Stimulated activated CD8-positive, alpha-beta memory T cell treated with anti-CD3 and anti-CD28 coated beads, Interleukin-12 subunit alpha, Interleukin-12 subunit beta, amount 100 ng/mL, for 24 hours (primary cell): ENCODE data around the gene COL9A3.

Source experiments
- DNase-seq: peaks from one replicate; pipeline ENCODE4 v3.0.0-alpha.2; 2020; ENCODE audit errors: extremely low read depth

Gene COL9A3

GRCh38 chr20:62816884-62817873 is at the start of gene COL9A3:
Gene COL9A3 (plus strand): TSS chr20:62817050. CDS start chr20:62817065, 15 bp downstream.
- no peak for DNase-seq

- no peak for DNase-seq
Observed at GRCh38 chr20:62768234-62768546, 48.7 kb upstream of the COL9A3 start.

GRCh38 chr20:62768551-62769287 is 48.1 kb upstream of the COL9A3 start:
- no peak for DNase-seq

- no peak for DNase-seq
Observed at GRCh38 chr20:62769346-62770071, 47.3 kb upstream of the COL9A3 start.

GRCh38 chr20:62770111-62770910 is 46.5 kb upstream of the COL9A3 start:
- DNase-seq: no peak

- no peak for DNase-seq
Observed at GRCh38 chr20:62770916-62771315, 45.9 kb upstream of the COL9A3 start.

- DNase-seq: no peak
Observed at GRCh38 chr20:62771396-62772102, 45.3 kb upstream of the COL9A3 start.

GRCh38 chr20:62772103-62772611 is 44.7 kb upstream of the COL9A3 start:
- no peak for DNase-seq

GRCh38 chr20:62772619-62772989 is 44.2 kb upstream of the COL9A3 start:
- no peak for DNase-seq

- no peak for DNase-seq
Observed at GRCh38 chr20:62772990-62773844, 43.6 kb upstream of the COL9A3 start.

- DNase-seq: no peak
Observed at GRCh38 chr20:62773845-62774714, 42.8 kb upstream of the COL9A3 start.

GRCh38 chr20:62774762-62775161 is 42.1 kb upstream of the COL9A3 start:
- DNase-seq: no peak

GRCh38 chr20:62775206-62775605 is 41.6 kb upstream of the COL9A3 start:
- no peak for DNase-seq

GRCh38 chr20:62776035-62776691 is 40.7 kb upstream of the COL9A3 start:
- no peak for DNase-seq

- no peak for DNase-seq
Observed at GRCh38 chr20:62776692-62777527, 39.9 kb upstream of the COL9A3 start.

GRCh38 chr20:62777528-62777830 is 39.4 kb upstream of the COL9A3 start:
- DNase-seq: no peak

- no peak for DNase-seq
Observed at GRCh38 chr20:62778058-62778457, 38.8 kb upstream of the COL9A3 start.
